Suprapubic skin (tissue), 4 donors: ENCODE data around the gene DEFB125. TPM values are rescaled to one million over a fixed set of nuclear protein-coding genes. Genes with fewer than 3 reads are reported as not detected.

ENCODE experiments used
- DNase-seq, 2 donors: peaks; one replicate each; pipeline ENCODE4 v3.0.0-alpha.2; 2019; ENCODE audit warnings: low spot score in 2 of 2
- H3K27ac ChIP-seq: fragments of 200-600 bp; sonication (generic); one replicate; pipeline ENCODE4 v1.5.1; 2019
- H3K27me3 ChIP-seq: fragments of 200-600 bp; sonication (generic); one replicate; pipeline ENCODE4 v1.5.1; 2019
- H3K36me3 ChIP-seq: fragments of 200-600 bp; sonication (generic); one replicate; pipeline ENCODE4 v1.5.1; 2019
- H3K4me1 ChIP-seq: fragments of 200-600 bp; sonication (generic); one replicate; pipeline ENCODE4 v1.5.1; 2019
- H3K4me3 ChIP-seq: fragments of 200-600 bp; sonication (generic); one replicate; pipeline ENCODE4 v1.5.1; 2019; ENCODE audit warnings: mild to moderate bottlenecking
- H3K9me3 ChIP-seq: fragments of 200-600 bp; sonication (generic); one replicate; pipeline ENCODE4 v1.5.1; 2019
- CTCF ChIP-seq, 2 donors: fragments of 200-600 bp in 1 of 2; fragments of 450-650 bp in 1 of 2; sonication (generic) in 1 of 2; IDR thresholded peaks; one replicate each; pipeline ENCODE4 v1.5.1; 2016 to 2019; ENCODE audit warnings: antibody characterized with exemption in 2 of 2, mild to moderate bottlenecking in 1 of 2, moderate library complexity in 1 of 2
- EP300 ChIP-seq: sonication (generic); formaldehyde crosslinking; IDR thresholded peaks from one replicate; pipeline ENCODE4 v1.6.1; 2017; ENCODE audit warnings: antibody characterized with exemption
- POLR2A ChIP-seq, 2 donors: fragments of 450-650 bp; IDR thresholded peaks; one replicate each; pipeline ENCODE4 v1.6.1; 2017; ENCODE audit warnings: antibody characterized with exemption in 2 of 2, mild to moderate bottlenecking in 2 of 2, moderate library complexity in 2 of 2
- POLR2AphosphoS5 ChIP-seq, 3 donors: sonication (generic); formaldehyde crosslinking; IDR thresholded peaks; one replicate each; pipeline ENCODE4 v1.6.1; 2017; ENCODE audit warnings: antibody characterized with exemption in 3 of 3
- WGBS: methylation state at CpG from one replicate; pipeline ENCODE4 v1.1.5; 2018; 5-methylcytosine and 5-hydroxymethylcytosine counted together
- total RNA-seq, 4 donors: library from RNA; depleted of rRNA; stranded (reverse); fragments of >200 nt; gene quantifications; one replicate each; pipeline ENCODE4 v1.1.0, GENCODE V29; 2016

The DEFB125 gene
- total RNA-seq, 4 donors from 2014 or later: not detected

GRCh38 chr20:64026-64603 is 23.4 kb upstream of the DEFB125 start:
- H3K27me3 ChIP-seq: peaks cover 11% of the 10 kb centered on the region

GRCh38 chr20:64766-65322 is 22.6 kb upstream of the DEFB125 start:
- WGBS: 88% methylated on average over 2 of the region's 2 CpGs
- H3K27me3 ChIP-seq: peaks cover 11% of the 10 kb centered on the region

More at GRCh38 chr20:64026-64603, 23.4 kb upstream of the DEFB125 start:
- no peak overlapping the region for H3K27ac ChIP-seq
- 92% methylated on average over 3 of the region's 3 CpGs for WGBS
- no peaks in the 10 kb centered on the region for H3K36me3 ChIP-seq
- H3K9me3 ChIP-seq: peaks cover 4% of the 10 kb centered on the region
- DNase-seq: no peak
- H3K4me1 ChIP-seq: no peaks in the 10 kb centered on the region
- H3K4me3 ChIP-seq: no peak overlapping the region
- TF ChIP-seq POLR2A (IDR thresholded peaks at IDR 0.05) (no peak), POLR2AphosphoS5 (IDR thresholded peaks at IDR 0.05) (no peak), EP300 (no peak), CTCF (IDR thresholded peaks at IDR 0.05) (no peak)

GRCh38 chr20:77231-77630 is 10.2 kb upstream of the DEFB125 start:
- no peaks in the 10 kb centered on the region for H3K36me3 ChIP-seq
- no peaks in the 10 kb centered on the region for H3K9me3 ChIP-seq
- H3K27me3 ChIP-seq: no peaks in the 10 kb centered on the region
- no peaks in the 10 kb centered on the region for H3K4me1 ChIP-seq
- DNase-seq: no peak
- H3K4me3 ChIP-seq: no peak overlapping the region
- H3K27ac ChIP-seq: no peak overlapping the region
- WGBS: 45% methylated on average over 2 of the region's 2 CpGs
- no peak for TF ChIP-seq CTCF (IDR thresholded peaks at IDR 0.05)
- no peak for TF ChIP-seq EP300
- no peak for TF ChIP-seq POLR2A (IDR thresholded peaks at IDR 0.05)
- no peak for TF ChIP-seq POLR2AphosphoS5 (IDR thresholded peaks at IDR 0.05)

More at GRCh38 chr20:64766-65322, 22.6 kb upstream of the DEFB125 start:
- TF ChIP-seq POLR2AphosphoS5 (IDR thresholded peaks at IDR 0.05) (no peak), EP300 (no peak), CTCF (IDR thresholded peaks at IDR 0.05) (no peak), POLR2A (IDR thresholded peaks at IDR 0.05) (no peak)
- Histone ChIP-seq H3K27ac (no peak overlapping the region), H3K36me3 (no peaks in the 10 kb centered on the region), H3K4me1 (no peaks in the 10 kb centered on the region), H3K4me3 (no peak overlapping the region), H3K9me3 (peaks cover 4% of the 10 kb centered on the region)
- DNase-seq: no peak

- TF ChIP-seq POLR2AphosphoS5 (IDR thresholded peaks at IDR 0.05): no peak
- TF ChIP-seq POLR2A (IDR thresholded peaks at IDR 0.05): no peak
- TF ChIP-seq CTCF (IDR thresholded peaks at IDR 0.05): no peak
- TF ChIP-seq EP300: no peak
- Histone ChIP-seq H3K27ac (no peak overlapping the region), H3K4me1 (no peaks in the 10 kb centered on the region), H3K36me3 (no peaks in the 10 kb centered on the region), H3K27me3 (no peaks in the 10 kb centered on the region), H3K4me3 (no peak overlapping the region), H3K9me3 (no peaks in the 10 kb centered on the region)
- DNase-seq: no peak
Observed at GRCh38 chr20:78338-78737, 9.1 kb upstream of the DEFB125 start.

- 54% methylated on average over 2 of the region's 4 CpGs for WGBS
- H3K27me3 ChIP-seq: no peaks in the 10 kb centered on the region
Observed at GRCh38 chr20:79565-79964, 7.9 kb upstream of the DEFB125 start.

More at GRCh38 chr20:79565-79964, 7.9 kb upstream of the DEFB125 start:
- Histone ChIP-seq H3K27ac (no peak overlapping the region), H3K36me3 (no peaks in the 10 kb centered on the region), H3K4me1 (no peaks in the 10 kb centered on the region), H3K4me3 (no peak overlapping the region), H3K9me3 (no peaks in the 10 kb centered on the region)
- TF ChIP-seq CTCF (IDR thresholded peaks at IDR 0.05): no peak
- no peak for TF ChIP-seq POLR2AphosphoS5 (IDR thresholded peaks at IDR 0.05)
- TF ChIP-seq POLR2A (IDR thresholded peaks at IDR 0.05): no peak
- no peak for TF ChIP-seq EP300
- DNase-seq: no peak
